Upper lobe of left lung (tissue), 6 donors: ENCODE data around the gene STAT3. TPM values are rescaled to one million over a fixed set of nuclear protein-coding genes. Genes with fewer than 3 reads are reported as not detected.
"Not testable (repeated sequence)": the region's sequence is repeated elsewhere in the genome, so short reads cannot be mapped to it uniquely, and the experiment has no call there.

Source experiments
- ATAC-seq, 2 donors: fragments of 200-7000 bp; cut with Tn5 transposase; one replicate each; pipeline ENCODE4 v1.9.1; 2022; ENCODE audit warnings: mild to moderate bottlenecking in 2 of 2, moderate library complexity in 2 of 2; ENCODE audit not compliant: low FRiP score in 2 of 2
- DNase-seq, 2 donors: peaks; one replicate each; pipeline ENCODE4 v3.0.0-alpha.2; 2019 to 2020
- H3K27ac ChIP-seq, 4 donors: fragments of 200-600 bp; sonication (generic); one replicate each; pipeline ENCODE4 v1.5.1; 2016 to 2019
- H3K27me3 ChIP-seq, 4 donors: fragments of 200-600 bp; sonication (generic); one replicate each; pipeline ENCODE4 v1.5.1; 2017 to 2019
- H3K36me3 ChIP-seq, 4 donors: fragments of 200-600 bp; sonication (generic); one replicate each; pipeline ENCODE4 v1.5.1; 2016 to 2019
- H3K4me1 ChIP-seq, 4 donors: fragments of 200-600 bp; sonication (generic); one replicate each; pipeline ENCODE4 v1.5.1; 2018 to 2019
- H3K4me3 ChIP-seq, 4 donors: fragments of 200-600 bp; sonication (generic); one replicate each; pipeline ENCODE4 v1.5.1; 2017 to 2019; ENCODE audit warnings: mild to moderate bottlenecking in 2 of 4, moderate library complexity in 1 of 4
- H3K9me3 ChIP-seq, 4 donors: fragments of 200-600 bp; sonication (generic); one replicate each; pipeline ENCODE4 v1.5.1; 2018 to 2019
- EP300 ChIP-seq, 4 donors: sonication (generic); formaldehyde crosslinking; IDR thresholded peaks; one replicate each; pipeline ENCODE4 v1.5.1; 2017; ENCODE audit warnings: antibody characterized with exemption in 4 of 4, control low read depth in 2 of 4
- POLR2A ChIP-seq, 4 donors: fragments of 450-650 bp; IDR thresholded peaks; one replicate each; pipeline ENCODE4 v1.5.1; 2016 to 2017; ENCODE audit warnings: antibody characterized with exemption in 4 of 4, mild to moderate bottlenecking in 2 of 4
- POLR2AphosphoS5 ChIP-seq, 2 donors: sonication (generic); formaldehyde crosslinking; IDR thresholded peaks; one replicate each; pipeline ENCODE4 v1.5.1; 2017; ENCODE audit warnings: antibody characterized with exemption in 2 of 2
- WGBS, 2 donors: methylation state at CpG; one replicate each; pipeline ENCODE4 v1.1.5; 2017 to 2018; 5-methylcytosine and 5-hydroxymethylcytosine counted together
- total RNA-seq, 6 donors: library from RNA; depleted of rRNA in 4 of 6; stranded (reverse); fragments of >200 nt in 4 of 6; gene quantifications; one replicate each; pipeline versions ENCODE4 v1.1.0 to v1.2.1, GENCODE V29; 2016 to 2021
- TF ChIP-seq, protein P1 (sequence below), 6 experiments: fragments of 450-650 bp in 4 of 6; fragments of 200-600 bp in 2 of 6; sonication (generic) in 2 of 6; IDR thresholded peaks; one replicate each; pipeline ENCODE4 v1.5.1; 2016 to 2019; ENCODE audit warnings: antibody characterized with exemption in 6 of 6
- donor health status: DM: no; HTN: no; CAD: no; lungs with moderate emphysema.
- donor health status: DM: no; HTN: yes; CAD: no; lungs with severe emphysema.

STAT3 gene
- total RNA-seq, 6 donors from 2014 or later: 228 to 335 (median 264) TPM

DNA sequence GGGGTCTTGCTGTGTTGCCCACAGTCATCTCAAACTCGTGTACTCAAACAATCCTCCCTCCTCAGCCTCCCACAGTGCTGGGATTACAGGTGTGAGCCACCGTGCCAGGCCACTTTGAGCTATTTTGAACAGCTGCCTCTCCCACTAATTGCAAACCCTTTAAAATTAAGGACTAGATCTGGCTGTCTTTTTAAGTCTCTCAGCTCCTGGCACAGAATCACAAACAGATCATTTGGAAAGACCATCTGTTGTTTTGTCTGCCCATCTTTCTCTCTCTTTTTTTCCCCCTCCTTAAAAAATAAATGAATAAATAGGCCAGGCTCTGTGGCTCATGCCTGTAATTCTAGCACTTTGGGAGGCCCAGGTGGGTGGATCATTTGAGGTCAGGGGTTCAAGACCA lies 10.9 kb upstream of the STAT3 start:
- ATAC-seq: no peak

DNA sequence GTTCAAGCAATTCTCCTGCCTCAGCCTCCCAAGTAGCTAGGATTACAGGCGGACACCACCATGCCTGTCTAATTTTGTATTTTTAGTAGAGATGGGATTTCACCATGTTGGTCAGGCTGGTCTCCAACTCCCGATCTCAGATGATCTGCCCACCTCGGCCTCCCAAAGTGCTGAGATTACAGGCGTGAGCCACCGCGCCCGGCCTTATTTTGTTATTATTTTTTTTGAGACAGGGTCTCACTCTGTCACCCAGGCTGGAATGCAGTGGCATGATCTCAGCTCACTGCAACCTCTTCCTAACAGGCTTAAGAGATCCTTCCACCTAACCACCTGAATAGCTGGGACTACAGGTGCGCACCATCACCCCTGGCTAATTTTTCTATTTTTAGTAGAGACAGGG lies 7.4 kb upstream of the STAT3 start:
- peaks cover 0 to 12% (median 10%) of the 10 kb centered on the region in 4 donors for H3K4me1 ChIP-seq
- not testable (repeated sequence) for H3K36me3 ChIP-seq, DNase-seq, H3K9me3 ChIP-seq, H3K4me3 ChIP-seq, H3K27ac ChIP-seq, ATAC-seq, H3K27me3 ChIP-seq
- 94 to 98% methylated on average over 8 of the region's 8 CpGs for WGBS, 2 donors

More for the DNA sequence above, 10.9 kb upstream of the STAT3 start:
- peak overlapping the region in 2 of 4 donors; percentile 48 to 54 for H3K27ac ChIP-seq
- TF ChIP-seq, protein P1, sequence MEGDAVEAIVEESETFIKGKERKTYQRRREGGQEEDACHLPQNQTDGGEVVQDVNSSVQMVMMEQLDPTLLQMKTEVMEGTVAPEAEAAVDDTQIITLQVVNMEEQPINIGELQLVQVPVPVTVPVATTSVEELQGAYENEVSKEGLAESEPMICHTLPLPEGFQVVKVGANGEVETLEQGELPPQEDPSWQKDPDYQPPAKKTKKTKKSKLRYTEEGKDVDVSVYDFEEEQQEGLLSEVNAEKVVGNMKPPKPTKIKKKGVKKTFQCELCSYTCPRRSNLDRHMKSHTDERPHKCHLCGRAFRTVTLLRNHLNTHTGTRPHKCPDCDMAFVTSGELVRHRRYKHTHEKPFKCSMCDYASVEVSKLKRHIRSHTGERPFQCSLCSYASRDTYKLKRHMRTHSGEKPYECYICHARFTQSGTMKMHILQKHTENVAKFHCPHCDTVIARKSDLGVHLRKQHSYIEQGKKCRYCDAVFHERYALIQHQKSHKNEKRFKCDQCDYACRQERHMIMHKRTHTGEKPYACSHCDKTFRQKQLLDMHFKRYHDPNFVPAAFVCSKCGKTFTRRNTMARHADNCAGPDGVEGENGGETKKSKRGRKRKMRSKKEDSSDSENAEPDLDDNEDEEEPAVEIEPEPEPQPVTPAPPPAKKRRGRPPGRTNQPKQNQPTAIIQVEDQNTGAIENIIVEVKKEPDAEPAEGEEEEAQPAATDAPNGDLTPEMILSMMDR (IDR thresholded peaks at IDR 0.05): no peak
- TF ChIP-seq EP300 (IDR thresholded peaks at IDR 0.05) (no peak), POLR2AphosphoS5 (IDR thresholded peaks at IDR 0.05) (no peak), POLR2A (IDR thresholded peaks at IDR 0.05) (no peak)
- H3K4me1 ChIP-seq: peaks cover 23 to 33% (median 29%) of the 10 kb centered on the region in 4 donors
- no peak overlapping the region for H3K4me3 ChIP-seq
- WGBS, 2 donors: 53 to 79% methylated on average over 2 of the region's 2 CpGs
- no peaks in the 10 kb centered on the region for H3K27me3 ChIP-seq
- peaks cover 3 to 22% (median 11%) of the 10 kb centered on the region in 4 donors for H3K36me3 ChIP-seq
- H3K9me3 ChIP-seq: no peaks in the 10 kb centered on the region
- DNase-seq: no peak

DNA sequence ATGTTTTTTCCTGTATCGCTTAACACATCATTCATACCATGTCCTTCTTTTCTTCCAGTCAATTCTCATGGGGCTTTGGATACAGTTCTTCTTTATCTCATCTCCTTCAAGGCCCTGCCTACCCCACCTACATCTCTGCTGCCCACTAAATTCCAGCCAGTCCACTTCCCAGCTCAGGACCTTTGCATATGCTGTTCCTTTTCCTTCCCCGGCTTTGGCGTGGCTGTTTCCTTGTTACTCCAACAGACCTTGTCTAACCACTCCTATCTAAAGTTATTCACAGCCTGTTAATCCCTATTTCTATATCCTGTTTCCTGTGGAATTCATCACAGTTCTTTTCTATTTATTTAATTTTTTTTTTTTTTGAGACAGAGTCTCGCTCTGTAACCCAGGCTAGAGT lies 6.6 kb upstream of the STAT3 start:
- DNase-seq: no peak
- ATAC-seq: no peak
- TF ChIP-seq POLR2AphosphoS5 (IDR thresholded peaks at IDR 0.05) (no peak), POLR2A (IDR thresholded peaks at IDR 0.05) (no peak), EP300 (IDR thresholded peaks at IDR 0.05) (no peak)
- TF ChIP-seq, protein P1 (IDR thresholded peaks at IDR 0.05): no peak

DNA sequence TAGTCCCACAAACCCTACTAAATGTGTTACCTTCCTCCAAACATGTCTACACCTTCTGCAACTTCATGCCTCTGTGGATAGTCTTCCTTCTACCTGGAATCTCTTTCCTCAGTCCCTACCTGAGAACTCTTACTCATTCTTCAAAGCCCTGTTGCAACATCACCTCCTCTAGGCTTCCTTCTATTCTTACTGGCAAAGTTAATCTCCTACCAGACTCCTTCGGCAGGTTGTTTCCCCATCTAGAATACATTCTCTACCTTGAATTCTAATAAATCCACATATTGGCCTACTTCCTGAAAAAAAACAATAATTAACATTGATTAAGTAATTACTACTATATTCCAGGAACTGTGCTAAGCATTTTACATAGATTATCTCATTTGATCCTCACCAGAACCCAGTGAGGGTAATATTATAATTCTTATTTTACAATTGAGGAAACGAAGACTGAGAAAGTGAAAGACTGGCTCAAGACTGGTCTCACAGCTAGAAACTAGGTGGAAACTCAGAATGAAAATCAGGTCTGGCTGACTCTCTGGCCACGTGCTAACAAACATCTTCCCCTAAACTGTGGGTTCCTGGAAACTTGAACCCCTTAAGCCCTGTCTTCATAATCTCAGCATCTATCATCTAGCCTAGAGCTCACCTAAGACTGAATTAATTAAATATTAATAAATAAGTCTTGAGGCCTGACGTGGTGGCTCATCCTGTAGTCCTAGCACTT lies 4.6 kb upstream of the STAT3 start:
- WGBS, 2 donors: 76 to 83% methylated on average over 4 of the region's 4 CpGs
- TF ChIP-seq POLR2A (IDR thresholded peaks at IDR 0.05): no peak
- TF ChIP-seq, protein P1 (IDR thresholded peaks at IDR 0.05): no peak
- no peak for TF ChIP-seq EP300 (IDR thresholded peaks at IDR 0.05)
- TF ChIP-seq POLR2AphosphoS5 (IDR thresholded peaks at IDR 0.05): no peak

More for the DNA sequence above, 6.6 kb upstream of the STAT3 start:
- H3K4me1 ChIP-seq: peaks cover 0 to 12% (median 5%) of the 10 kb centered on the region in 4 donors
- H3K27ac ChIP-seq: no peak overlapping the region
- 75 to 85% methylated on average over 4 of the region's 4 CpGs for WGBS, 2 donors
- H3K36me3 ChIP-seq: no peaks in the 10 kb centered on the region
- H3K4me3 ChIP-seq: no peak overlapping the region
- H3K9me3 ChIP-seq: no peaks in the 10 kb centered on the region
- no peaks in the 10 kb centered on the region for H3K27me3 ChIP-seq

DNA sequence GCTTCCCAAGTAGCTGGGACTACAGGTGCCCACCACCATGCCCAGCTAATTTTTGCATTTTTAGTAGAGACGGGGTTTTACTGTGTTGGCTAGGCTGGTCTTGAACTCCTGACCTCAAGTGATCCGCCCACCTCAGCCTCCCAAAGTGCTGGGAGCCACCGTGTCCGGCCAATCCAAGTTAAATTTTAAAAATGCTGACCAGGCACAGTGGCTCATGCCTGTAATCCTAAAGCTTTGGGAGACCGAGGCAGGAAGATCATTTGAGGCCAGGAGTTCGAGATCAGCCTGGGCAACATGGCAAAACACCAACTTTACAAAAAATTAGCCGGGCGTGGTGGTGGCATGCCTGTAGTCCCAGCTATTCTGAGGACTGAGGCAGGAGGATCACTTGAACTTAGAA lies 3.2 kb upstream of the STAT3 start:
- not testable (repeated sequence) for H3K4me3 ChIP-seq, ATAC-seq, H3K27me3 ChIP-seq, DNase-seq, H3K36me3 ChIP-seq, H3K9me3 ChIP-seq, H3K27ac ChIP-seq
- 92 to 96% methylated on average over 8 of the region's 8 CpGs for WGBS, 2 donors
- H3K4me1 ChIP-seq: peaks cover 12 to 17% (median 13%) of the 10 kb centered on the region in 4 donors

More for the DNA sequence above, 4.6 kb upstream of the STAT3 start:
- Histone ChIP-seq H3K4me1 (peaks cover 5 to 11% (median 9%) of the 10 kb centered on the region in 4 donors), H3K27ac (no peak overlapping the region), H3K27me3 (no peaks in the 10 kb centered on the region), H3K9me3 (no peaks in the 10 kb centered on the region), H3K36me3 (no peaks in the 10 kb centered on the region), H3K4me3 (no peak overlapping the region)
- ATAC-seq (no peak), DNase-seq (no peak)

DNA sequence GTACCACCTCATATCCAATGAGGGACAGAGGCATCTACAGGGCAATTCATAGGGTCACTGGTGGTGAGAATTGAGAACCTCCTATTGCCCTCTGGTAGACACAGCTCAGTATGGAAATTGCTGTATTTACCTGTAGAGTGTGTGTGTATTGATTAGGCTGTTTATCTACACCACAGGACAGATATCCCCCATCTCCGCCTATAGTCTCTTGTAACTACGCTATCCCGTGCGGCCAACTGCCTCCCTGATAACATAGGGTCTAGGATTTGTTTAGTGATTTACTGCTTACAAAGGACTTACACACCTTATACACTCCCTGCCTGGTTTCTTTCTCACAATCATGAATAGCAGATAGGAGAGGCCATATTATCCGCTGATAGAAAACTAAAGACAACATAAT lies 1.7 kb upstream of the STAT3 start:
- H3K4me3 ChIP-seq: no peak overlapping the region
- H3K9me3 ChIP-seq: no peaks in the 10 kb centered on the region
- H3K36me3 ChIP-seq: peaks cover 0 to under 1% (median 0%) of the 10 kb centered on the region in 4 donors
- TF ChIP-seq, protein P1 (IDR thresholded peaks at IDR 0.05): no peak
- no peak for TF ChIP-seq POLR2A (IDR thresholded peaks at IDR 0.05)
- no peak for TF ChIP-seq EP300 (IDR thresholded peaks at IDR 0.05)
- TF ChIP-seq POLR2AphosphoS5 (IDR thresholded peaks at IDR 0.05): no peak
- ATAC-seq (no peak), DNase-seq (no peak)
- H3K27ac ChIP-seq: peak overlapping the region; percentile 95 to 100 (median 98)
- peaks cover 26 to 32% (median 29%) of the 10 kb centered on the region in 4 donors for H3K4me1 ChIP-seq
- H3K27me3 ChIP-seq: no peaks in the 10 kb centered on the region
- 95 to 96% methylated on average over 5 of the region's 5 CpGs for WGBS, 2 donors
